Measurements from ENCODE around the gene OLIG1. TPM values are rescaled to one million over a fixed set of nuclear protein-coding genes. Genes with fewer than 3 reads are reported as not detected.

The OLIG1 gene
- total and polyA plus RNA-seq, 2 donors (not counting 1 experiment from before 2014, with no cell fraction given): 0.33 TPM; not detected in 1

DNA sequence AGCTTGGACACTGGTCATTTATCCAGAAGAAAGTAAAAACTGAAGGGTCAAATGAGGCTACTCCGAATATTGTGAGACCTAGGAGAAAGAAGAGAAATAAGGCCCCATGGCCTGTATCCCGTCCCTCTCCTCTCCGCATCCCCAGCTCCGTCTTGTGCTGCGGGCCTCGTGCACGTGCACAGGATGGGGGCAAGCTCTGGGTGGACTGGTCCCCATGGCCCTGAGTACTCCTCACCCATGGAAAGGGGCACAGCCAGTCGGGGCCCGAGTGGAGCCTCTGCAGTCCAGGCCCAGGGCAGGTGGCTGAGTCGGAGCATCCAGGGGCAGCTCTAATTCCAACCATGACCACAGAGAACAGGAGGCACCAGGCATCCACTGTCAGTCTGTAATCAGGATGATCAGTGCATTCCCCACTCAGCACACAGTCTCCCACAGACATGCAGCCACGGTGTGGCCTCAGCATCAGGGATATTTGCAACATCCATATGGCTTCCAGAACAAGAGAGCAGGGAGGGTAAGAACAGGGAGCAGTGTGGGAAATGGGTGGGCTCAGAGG lies 12.5 kb upstream of the OLIG1 start:
- H3K27me3 Mint-ChIP-seq: peaks cover 41% of the 10 kb centered on the region
- WGBS (ENCODE audit: insufficient coverage): 91% methylated on average over 10 of the region's 11 CpGs
- POLR2A ChIA-PET: no interaction called here

DNA sequence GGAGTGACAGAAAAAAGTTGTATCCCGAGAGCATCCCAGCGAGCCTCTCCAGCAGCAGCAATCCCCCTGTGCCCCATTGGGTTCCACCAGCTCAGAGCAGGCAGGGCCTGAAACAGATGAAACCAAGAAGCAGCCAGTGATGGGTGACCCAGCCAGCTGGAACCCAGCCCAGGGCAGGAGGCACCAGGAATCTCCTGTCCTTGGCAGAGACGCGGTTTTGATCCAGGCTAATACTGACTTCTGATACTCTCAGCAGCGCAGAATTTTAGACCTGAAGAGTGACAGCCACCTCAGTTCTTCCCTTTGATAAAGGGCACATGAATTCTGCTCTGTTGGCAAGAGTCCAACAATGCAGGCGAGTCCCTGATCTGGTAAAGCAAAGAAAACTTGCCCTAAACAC lies 11.4 kb upstream of the OLIG1 start:
- ATAC-seq (ENCODE audit: low read depth): no peak
- 89% methylated on average over 5 of the region's 6 CpGs for WGBS (ENCODE audit: insufficient coverage)
- Histone ChIP-seq H3K27me3 (replicated peaks in 1 of 4; ENCODE audit: control extremely low read depth in 1 of 4, control insufficient read depth in 3 of 4, insufficient read depth in 4 of 4, low read length in 3 of 4) (peaks cover 0 to 20% (median 1%) of the 10 kb centered on the region in 4 experiments), H3K36me3 (replicated peaks in 1 of 2; ENCODE audit: control extremely low read depth in 1 of 2, control insufficient read depth in 1 of 2, extremely low read depth in 1 of 2, insufficient read depth in 2 of 2, low read length in 1 of 2) (no peaks in the 10 kb centered on the region), H4K20me1 (ENCODE audit: control insufficient read depth, insufficient read depth, low read length, poor library complexity, severe bottlenecking) (no peaks in the 10 kb centered on the region), H3K27ac (ENCODE audit: low read length in 2 of 2) (no peak overlapping the region), H2AFZ (ENCODE audit: insufficient read depth, low read depth, low read length, poor library complexity, severe bottlenecking) (no peak overlapping the region), H3K4me1 (ENCODE audit: control insufficient read depth in 2 of 2, insufficient read depth in 2 of 2, low read length in 2 of 2) (no peaks in the 10 kb centered on the region), H3K9ac (ENCODE audit: low read length) (no peak overlapping the region), H3K79me2 (ENCODE audit: control insufficient read depth, insufficient read depth, low read length) (no peaks in the 10 kb centered on the region), H3K9me3 (ENCODE audit: control extremely low read depth in 1 of 3, control insufficient read depth in 2 of 3, insufficient read depth in 1 of 3, low read length in 2 of 3) (no peaks in the 10 kb centered on the region), H3K4me2 (replicated peaks; ENCODE audit: low read depth, low read length, poor library complexity, severe bottlenecking) (no peak overlapping the region), H3K4me3 (ENCODE audit: control extremely low read depth in 1 of 5, extremely low read depth in 1 of 5, insufficient read depth in 1 of 5, low read depth in 2 of 5, low read length in 4 of 5) (no peak overlapping the region)
- no peaks in the 10 kb centered on the region for H3K9me3 Mint-ChIP-seq (ENCODE audit: insufficient read depth)
- intact Hi-C loops (cut with micrococcal nuclease): no loop called here
- POLR2A ChIA-PET: no interaction called here
- H3K4me3 Mint-ChIP-seq: no peak overlapping the region
- H3K4me1 Mint-ChIP-seq: no peaks in the 10 kb centered on the region
- no peak for DNase-seq
- CTCF ChIA-PET: no interaction called here
- peaks cover 47% of the 10 kb centered on the region for H3K27me3 Mint-ChIP-seq
- TF ChIP-seq, protein P1, sequence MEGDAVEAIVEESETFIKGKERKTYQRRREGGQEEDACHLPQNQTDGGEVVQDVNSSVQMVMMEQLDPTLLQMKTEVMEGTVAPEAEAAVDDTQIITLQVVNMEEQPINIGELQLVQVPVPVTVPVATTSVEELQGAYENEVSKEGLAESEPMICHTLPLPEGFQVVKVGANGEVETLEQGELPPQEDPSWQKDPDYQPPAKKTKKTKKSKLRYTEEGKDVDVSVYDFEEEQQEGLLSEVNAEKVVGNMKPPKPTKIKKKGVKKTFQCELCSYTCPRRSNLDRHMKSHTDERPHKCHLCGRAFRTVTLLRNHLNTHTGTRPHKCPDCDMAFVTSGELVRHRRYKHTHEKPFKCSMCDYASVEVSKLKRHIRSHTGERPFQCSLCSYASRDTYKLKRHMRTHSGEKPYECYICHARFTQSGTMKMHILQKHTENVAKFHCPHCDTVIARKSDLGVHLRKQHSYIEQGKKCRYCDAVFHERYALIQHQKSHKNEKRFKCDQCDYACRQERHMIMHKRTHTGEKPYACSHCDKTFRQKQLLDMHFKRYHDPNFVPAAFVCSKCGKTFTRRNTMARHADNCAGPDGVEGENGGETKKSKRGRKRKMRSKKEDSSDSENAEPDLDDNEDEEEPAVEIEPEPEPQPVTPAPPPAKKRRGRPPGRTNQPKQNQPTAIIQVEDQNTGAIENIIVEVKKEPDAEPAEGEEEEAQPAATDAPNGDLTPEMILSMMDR (IDR thresholded peaks at IDR 0.05): no peak
- no peak for TF ChIP-seq EZH2 (IDR thresholded peaks at IDR 0.05; ENCODE audit: borderline replicate concordance, insufficient read depth, low read depth, low read length, poor library complexity, severe bottlenecking)
- H3K27ac Mint-ChIP-seq: no peak overlapping the region

More for the DNA sequence above, 12.5 kb upstream of the OLIG1 start:
- no peak overlapping the region for H3K27ac Mint-ChIP-seq
- Histone ChIP-seq H3K4me3 (ENCODE audit: control extremely low read depth in 1 of 5, extremely low read depth in 1 of 5, insufficient read depth in 1 of 5, low read depth in 2 of 5, low read length in 4 of 5) (no peak overlapping the region), H3K9me3 (ENCODE audit: control extremely low read depth in 1 of 3, control insufficient read depth in 2 of 3, insufficient read depth in 1 of 3, low read length in 2 of 3) (no peaks in the 10 kb centered on the region), H3K4me1 (ENCODE audit: control insufficient read depth in 2 of 2, insufficient read depth in 2 of 2, low read length in 2 of 2) (no peaks in the 10 kb centered on the region), H3K27me3 (replicated peaks in 1 of 4; ENCODE audit: control extremely low read depth in 1 of 4, control insufficient read depth in 3 of 4, insufficient read depth in 4 of 4, low read length in 3 of 4) (peaks cover 0 to 20% (median 0%) of the 10 kb centered on the region in 4 experiments), H3K36me3 (replicated peaks in 1 of 2; ENCODE audit: control extremely low read depth in 1 of 2, control insufficient read depth in 1 of 2, extremely low read depth in 1 of 2, insufficient read depth in 2 of 2, low read length in 1 of 2) (no peaks in the 10 kb centered on the region), H3K27ac (ENCODE audit: low read length in 2 of 2) (no peak overlapping the region), H4K20me1 (ENCODE audit: control insufficient read depth, insufficient read depth, low read length, poor library complexity, severe bottlenecking) (no peaks in the 10 kb centered on the region), H3K4me2 (replicated peaks; ENCODE audit: low read depth, low read length, poor library complexity, severe bottlenecking) (no peak overlapping the region), H2AFZ (ENCODE audit: insufficient read depth, low read depth, low read length, poor library complexity, severe bottlenecking) (no peak overlapping the region), H3K79me2 (ENCODE audit: control insufficient read depth, insufficient read depth, low read length) (no peaks in the 10 kb centered on the region), H3K9ac (ENCODE audit: low read length) (no peak overlapping the region)
- H3K9me3 Mint-ChIP-seq (ENCODE audit: insufficient read depth): no peaks in the 10 kb centered on the region
- CTCF ChIA-PET: no interaction called here
- H3K4me1 Mint-ChIP-seq: no peaks in the 10 kb centered on the region
- intact Hi-C loops (cut with micrococcal nuclease): no loop called here
- TF ChIP-seq, protein P1 (IDR thresholded peaks at IDR 0.05): no peak
- no peak for TF ChIP-seq EZH2 (IDR thresholded peaks at IDR 0.05; ENCODE audit: borderline replicate concordance, insufficient read depth, low read depth, low read length, poor library complexity, severe bottlenecking)
- DNase-seq (no peak), ATAC-seq (ENCODE audit: low read depth) (no peak)
- no peak overlapping the region for H3K4me3 Mint-ChIP-seq

All from B cell (primary cell).